A549 (cell line): Measurements from ENCODE around the gene CCND2.

ENCODE experiments used
- SMC3 ChIP-seq: fragments of >200 bp; sonication (Bioruptor Twin); formaldehyde crosslinking; IDR thresholded peaks from 3 replicates; pipeline ENCODE4 v1.6.1; 2018; ENCODE audit warnings: inconsistent platforms
- TF ChIP-seq, protein P1 (sequence below): fragments of >200 bp; sonication (Bioruptor Twin); formaldehyde crosslinking; IDR thresholded peaks from 3 replicates; pipeline ENCODE4 v1.5.1; 2016

DNA sequence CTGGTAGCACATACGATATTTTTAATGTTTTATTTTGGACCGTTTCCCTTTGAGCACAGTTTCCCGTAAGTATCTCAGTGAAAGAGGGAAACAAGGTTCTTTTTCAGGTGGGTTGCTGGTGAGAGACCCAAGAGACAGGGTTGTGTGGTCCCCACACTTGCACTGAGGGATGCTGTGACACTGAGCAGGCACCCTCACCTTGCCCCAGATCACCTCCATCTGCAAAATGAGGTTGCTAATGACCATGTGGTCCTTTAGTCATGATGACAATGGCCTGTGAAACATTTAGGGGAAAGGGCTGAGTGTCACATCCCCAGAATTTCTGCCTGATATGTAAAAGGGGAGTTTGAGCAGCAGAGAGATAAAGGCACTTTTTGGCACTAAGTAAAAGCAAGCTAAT lies 4.3 kb downstream of the CCND2 start:
- TF ChIP-seq, protein P1, sequence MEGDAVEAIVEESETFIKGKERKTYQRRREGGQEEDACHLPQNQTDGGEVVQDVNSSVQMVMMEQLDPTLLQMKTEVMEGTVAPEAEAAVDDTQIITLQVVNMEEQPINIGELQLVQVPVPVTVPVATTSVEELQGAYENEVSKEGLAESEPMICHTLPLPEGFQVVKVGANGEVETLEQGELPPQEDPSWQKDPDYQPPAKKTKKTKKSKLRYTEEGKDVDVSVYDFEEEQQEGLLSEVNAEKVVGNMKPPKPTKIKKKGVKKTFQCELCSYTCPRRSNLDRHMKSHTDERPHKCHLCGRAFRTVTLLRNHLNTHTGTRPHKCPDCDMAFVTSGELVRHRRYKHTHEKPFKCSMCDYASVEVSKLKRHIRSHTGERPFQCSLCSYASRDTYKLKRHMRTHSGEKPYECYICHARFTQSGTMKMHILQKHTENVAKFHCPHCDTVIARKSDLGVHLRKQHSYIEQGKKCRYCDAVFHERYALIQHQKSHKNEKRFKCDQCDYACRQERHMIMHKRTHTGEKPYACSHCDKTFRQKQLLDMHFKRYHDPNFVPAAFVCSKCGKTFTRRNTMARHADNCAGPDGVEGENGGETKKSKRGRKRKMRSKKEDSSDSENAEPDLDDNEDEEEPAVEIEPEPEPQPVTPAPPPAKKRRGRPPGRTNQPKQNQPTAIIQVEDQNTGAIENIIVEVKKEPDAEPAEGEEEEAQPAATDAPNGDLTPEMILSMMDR: no peak
- TF ChIP-seq SMC3: no peak
